T1000 (cell line): ENCODE results near the gene ESPNL.
"Not testable (repeated sequence)": the region's sequence is repeated elsewhere in the genome, so short reads cannot be mapped to it uniquely, and the experiment has no call there.

Experiments used
- DNase-seq: peaks from one replicate; lab custom pipeline; 2025; ENCODE audit warnings: mixed read lengths; lab: John Stamatoyannopoulos, UW

Gene ESPNL

GRCh38 chr2:238159071-238159539 lies 59.0 kb downstream of the ESPNL start:
- DNase-seq = no peak

GRCh38 chr2:238159661-238160205 lies 59.6 kb downstream of the ESPNL start:
- no peak for DNase-seq

- DNase-seq = no peak
These were observed 60.3 kb downstream of the ESPNL start for GRCh38 chr2:238160206-238161129.

GRCh38 chr2:238161291-238162051 lies 61.3 kb downstream of the ESPNL start:
- DNase-seq = no peak

- no peak for DNase-seq
These were observed 62.2 kb downstream of the ESPNL start for GRCh38 chr2:238162251-238162845.

- no peak for DNase-seq
These were observed 62.8 kb downstream of the ESPNL start for GRCh38 chr2:238162846-238163441.

- DNase-seq = no peak
These were observed 63.5 kb downstream of the ESPNL start for GRCh38 chr2:238163481-238164198.

GRCh38 chr2:238164906-238165287 lies 64.8 kb downstream of the ESPNL start:
- no peak for DNase-seq

- DNase-seq = no peak
These were observed 65.3 kb downstream of the ESPNL start for GRCh38 chr2:238165288-238165921.

GRCh38 chr2:238166391-238167343 lies 66.5 kb downstream of the ESPNL start:
- DNase-seq = no peak

- DNase-seq = no peak
These were observed 67.2 kb downstream of the ESPNL start for GRCh38 chr2:238167344-238167715.

GRCh38 chr2:238167761-238168160 lies 67.6 kb downstream of the ESPNL start:
- no peak for DNase-seq

GRCh38 chr2:238168196-238169047 lies 68.3 kb downstream of the ESPNL start:
- no peak for DNase-seq

GRCh38 chr2:238169048-238169707 lies 69.0 kb downstream of the ESPNL start:
- peak; percentile 20 for DNase-seq

- DNase-seq = peak; percentile 22
These were observed 69.6 kb downstream of the ESPNL start for GRCh38 chr2:238169708-238170251.

GRCh38 chr2:238170386-238171071 lies 70.4 kb downstream of the ESPNL start:
- DNase-seq = no peak

GRCh38 chr2:238171072-238171431 lies 70.9 kb downstream of the ESPNL start:
- not testable (repeated sequence) for DNase-seq
